HG03135 (cell line): ENCODE data around the gene HDGF.
"Not testable (repeated sequence)": the region's sequence is repeated elsewhere in the genome, so short reads cannot be mapped to it uniquely, and the experiment has no call there.

Experiments used
- ATAC-seq: cut with Tn5 transposase; IDR thresholded peaks from one replicate; pipeline ENCODE4 v1.9.1; 2021; ENCODE audit warnings: mild to moderate bottlenecking, moderate library complexity; ENCODE audit not compliant: unreplicated experiment

HDGF gene

GRCh38 chr1:156767101-156767878, 15.8 kb upstream of the HDGF start, which contains the start of gene PRCC:
Gene PRCC, plus strand, starts transcription at chr1:156767535. Its CDS starts 237 bp downstream, at chr1:156767772.
- peak; percentile 92 for ATAC-seq

DNA sequence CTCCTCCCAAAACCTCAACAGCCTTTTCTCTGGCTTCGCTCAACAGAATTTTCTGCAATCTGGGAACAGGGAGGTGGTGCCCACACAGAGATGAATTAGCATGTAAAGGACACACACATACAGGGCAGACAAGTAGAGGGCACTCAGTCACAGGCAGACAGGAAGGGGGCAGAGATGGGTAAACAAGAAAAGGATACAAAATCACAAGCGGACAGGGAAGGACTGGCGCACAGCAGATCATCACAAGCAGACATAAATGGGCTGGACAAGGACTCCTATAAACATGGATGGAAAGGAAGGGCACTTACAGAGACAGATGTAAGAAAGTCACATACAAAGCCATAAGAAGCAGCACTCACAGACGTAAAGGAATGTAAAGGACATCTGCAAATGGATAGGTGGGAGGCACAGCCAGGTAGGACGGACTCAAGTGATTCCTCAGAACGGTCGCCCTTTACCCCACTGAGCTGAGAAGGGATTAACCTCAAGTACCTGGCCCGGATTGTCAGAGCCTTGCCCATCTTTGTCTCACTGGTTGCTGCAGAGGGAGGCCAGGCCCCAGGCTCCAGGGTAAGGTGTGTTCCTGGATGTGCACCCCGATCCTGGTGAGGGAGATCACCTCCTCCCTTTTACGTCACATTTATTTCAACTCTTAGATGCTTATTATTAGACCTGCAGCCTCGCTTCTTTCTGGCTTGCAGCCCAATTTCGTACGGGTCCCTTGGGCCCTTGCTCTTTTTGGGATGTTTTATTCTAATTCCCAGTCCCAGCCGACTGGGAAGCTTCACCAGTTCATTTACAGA, 15.0 kb upstream of the HDGF start:
- peak; percentile 13 for ATAC-seq

DNA sequence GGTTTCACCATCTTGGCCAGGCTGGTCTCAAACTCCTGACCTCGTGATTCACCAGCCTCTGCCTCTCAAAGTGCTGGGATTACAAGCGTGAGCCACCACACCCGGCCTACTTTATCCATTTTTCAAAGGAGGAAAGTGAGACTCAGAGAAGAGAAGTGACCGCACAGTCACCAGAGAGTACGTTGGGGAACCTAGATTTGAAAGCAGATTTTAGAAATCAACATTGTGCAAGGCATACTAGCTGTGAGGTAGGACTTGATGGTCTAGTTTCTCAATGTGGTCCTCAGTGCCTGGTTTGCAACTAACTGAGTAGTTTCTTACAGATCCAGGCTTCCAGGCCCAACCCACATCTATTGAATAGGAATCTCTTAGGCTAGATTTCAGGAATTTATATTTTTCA, 14.2 kb upstream of the HDGF start:
- no peak for ATAC-seq

- ATAC-seq = not testable (repeated sequence)
Observed at GRCh38 chr1:156765136-156765535, 13.7 kb upstream of the HDGF start.

GRCh38 chr1:156760796-156761104, 9.3 kb upstream of the HDGF start:
- no peak for ATAC-seq

GRCh38 chr1:156760092-156760795, 8.8 kb upstream of the HDGF start:
- ATAC-seq = no peak

GRCh38 chr1:156757572-156758253, 6.2 kb upstream of the HDGF start:
- ATAC-seq = not testable (repeated sequence)

- no peak for ATAC-seq
Observed at GRCh38 chr1:156756355-156756754, 4.9 kb upstream of the HDGF start.

- ATAC-seq = no peak
Observed at GRCh38 chr1:156755527-156755950, 4.1 kb upstream of the HDGF start.

DNA sequence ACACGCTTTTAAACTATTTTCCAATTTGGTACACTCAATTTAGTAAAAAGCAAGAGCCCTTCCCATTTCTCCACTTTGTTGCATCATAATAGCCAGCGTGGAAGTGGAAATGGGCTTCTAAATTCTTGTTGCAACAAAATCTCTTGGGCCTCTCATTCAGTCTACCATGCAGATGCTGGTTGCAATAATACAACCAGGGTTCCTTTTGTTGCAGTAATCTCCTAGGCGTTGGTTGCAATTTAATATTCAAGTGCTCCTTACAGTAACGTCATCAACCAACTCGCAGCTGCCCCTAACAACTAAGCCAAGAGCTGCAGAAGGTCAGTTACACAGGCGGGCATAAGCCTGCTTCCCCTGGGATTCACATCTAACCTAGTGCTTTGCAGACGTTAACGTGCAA, 2.7 kb upstream of the HDGF start:
- ATAC-seq = no peak

- no peak for ATAC-seq
Observed at GRCh38 chr1:156752843-156753482, 1.5 kb upstream of the HDGF start.

DNA sequence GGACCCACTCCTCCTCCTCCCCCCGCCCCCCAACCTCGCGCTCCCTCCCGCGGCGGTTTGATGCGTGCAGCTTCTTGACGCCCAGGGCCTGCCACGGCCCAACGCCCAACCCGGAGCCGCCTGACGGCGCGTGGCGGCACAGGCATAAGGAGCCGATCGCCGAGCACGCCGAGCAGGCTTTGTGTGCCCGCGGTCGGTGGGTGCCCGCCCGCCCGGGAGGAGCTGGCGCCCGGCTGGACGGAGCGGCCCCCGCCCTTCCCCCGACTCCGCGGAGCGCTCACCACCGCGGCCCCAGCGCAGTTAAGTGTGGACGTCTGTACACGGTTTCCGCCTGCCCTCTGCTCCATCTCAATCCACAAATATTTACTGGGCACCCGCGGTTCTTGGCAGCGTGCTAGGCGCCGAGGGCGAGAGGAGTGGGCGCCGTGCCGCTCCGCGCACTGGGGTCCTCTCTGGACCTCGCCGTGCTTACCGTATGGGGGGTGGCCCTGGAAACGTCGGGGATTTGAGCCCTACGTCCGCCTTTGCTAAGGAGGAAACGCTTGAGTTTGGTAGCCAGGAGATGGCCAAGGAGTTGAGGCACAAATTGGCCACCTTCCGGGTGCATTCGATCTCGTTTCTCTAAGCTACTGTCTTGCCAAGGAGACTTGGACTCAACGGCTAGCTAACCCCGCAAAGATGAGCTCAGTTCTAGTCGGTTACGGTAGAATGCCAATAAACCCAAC, 444 bp upstream of the HDGF start:
- ATAC-seq = peak; percentile 55

DNA sequence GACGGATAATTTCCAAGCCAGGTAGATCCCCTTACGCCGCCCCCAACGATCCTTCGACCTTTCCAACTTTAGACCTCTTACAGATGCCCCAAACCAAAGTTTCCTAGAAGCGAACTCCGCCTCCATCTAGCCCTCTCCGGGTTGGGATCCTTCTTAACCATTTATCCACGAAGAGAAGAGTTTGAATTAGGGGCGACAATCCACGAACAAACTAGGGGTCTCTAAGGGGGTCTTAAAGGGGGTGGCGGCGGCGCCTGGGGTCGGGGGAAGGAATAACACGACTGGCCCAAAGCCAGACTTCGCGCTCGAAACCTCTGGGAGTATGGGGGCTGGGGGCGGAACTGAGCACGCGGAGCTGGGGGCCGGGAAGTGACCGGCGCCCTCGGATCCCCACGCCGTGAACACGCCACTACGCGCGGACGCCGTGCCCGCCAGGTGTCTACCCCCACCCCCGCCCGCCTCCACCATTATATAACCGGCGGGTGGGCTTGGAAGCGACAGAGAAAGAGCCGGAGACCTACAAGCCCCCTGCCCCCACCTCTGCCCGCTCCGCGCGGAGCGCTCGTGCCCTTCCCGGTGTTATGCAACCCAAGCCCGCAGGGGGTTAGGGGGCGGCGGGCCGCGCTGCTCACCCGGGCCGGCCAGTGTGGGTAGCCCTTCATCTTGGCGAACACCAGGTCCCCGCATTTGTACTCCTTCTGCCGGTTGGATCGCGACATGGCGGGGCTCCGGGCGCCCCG, 594 bp downstream of the HDGF start:
- ATAC-seq = peak; percentile 19

DNA sequence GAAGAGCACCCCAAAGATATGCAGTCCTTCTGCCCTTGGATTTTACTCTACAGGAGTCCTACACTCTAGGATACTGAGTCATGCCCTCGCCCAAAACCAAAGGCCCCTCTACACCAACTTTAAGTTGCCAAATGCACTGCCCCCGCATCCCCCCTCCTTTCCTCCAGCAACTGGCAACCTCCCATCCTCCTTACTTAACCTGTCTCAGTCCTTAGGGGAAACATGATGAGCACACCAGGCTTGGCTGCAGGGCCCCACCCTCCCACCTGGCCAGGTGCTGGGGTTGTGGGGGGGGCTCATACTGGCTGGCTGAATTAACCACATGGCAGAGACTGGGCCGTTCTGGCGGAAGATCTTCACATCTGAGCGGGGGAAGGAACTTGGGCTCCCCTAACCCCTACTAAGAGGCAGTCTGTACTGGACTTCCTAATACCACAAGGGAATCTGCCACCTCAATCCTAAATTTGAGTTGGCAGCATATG, 1.2 kb downstream of the HDGF start:
- no peak for ATAC-seq

- no peak for ATAC-seq
Observed at GRCh38 chr1:156749419-156750118, 1.9 kb downstream of the HDGF start.

DNA sequence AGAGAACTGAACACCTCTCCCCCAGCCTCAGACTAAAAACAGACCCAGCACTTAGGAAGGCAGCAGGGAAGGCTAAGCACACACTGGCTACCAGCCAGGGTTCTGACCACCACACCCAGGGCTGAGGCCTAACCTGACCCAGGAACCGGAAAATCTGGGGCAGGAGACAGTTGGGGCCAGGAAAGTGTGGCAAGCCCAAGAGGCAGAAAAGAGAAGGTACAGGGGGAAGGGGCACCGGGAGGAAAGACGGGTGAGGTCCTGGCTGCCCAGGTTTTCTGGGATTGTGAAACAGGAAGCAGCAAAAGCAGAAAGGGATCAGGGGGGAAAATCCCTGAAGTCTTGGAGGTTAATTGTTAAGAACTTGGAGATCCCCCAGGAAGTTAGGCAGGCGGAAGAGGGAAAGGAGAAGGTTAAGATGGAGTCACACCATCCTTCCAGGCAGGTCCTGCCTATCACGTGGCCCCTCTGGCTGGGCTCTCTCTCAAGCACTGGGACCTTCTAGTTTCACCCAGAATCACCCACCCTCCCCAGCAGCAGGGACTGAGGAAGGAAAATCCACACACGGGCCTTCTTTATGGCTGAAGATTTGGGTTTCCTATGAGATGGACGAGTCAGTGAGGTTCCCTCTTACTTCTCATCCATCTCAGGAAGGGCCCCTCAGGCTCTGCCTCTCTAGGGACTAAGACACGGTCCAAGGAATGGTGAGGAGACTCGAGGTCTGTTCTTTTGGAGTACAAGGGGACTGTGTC, 2.6 kb downstream of the HDGF start:
- ATAC-seq = no peak

DNA sequence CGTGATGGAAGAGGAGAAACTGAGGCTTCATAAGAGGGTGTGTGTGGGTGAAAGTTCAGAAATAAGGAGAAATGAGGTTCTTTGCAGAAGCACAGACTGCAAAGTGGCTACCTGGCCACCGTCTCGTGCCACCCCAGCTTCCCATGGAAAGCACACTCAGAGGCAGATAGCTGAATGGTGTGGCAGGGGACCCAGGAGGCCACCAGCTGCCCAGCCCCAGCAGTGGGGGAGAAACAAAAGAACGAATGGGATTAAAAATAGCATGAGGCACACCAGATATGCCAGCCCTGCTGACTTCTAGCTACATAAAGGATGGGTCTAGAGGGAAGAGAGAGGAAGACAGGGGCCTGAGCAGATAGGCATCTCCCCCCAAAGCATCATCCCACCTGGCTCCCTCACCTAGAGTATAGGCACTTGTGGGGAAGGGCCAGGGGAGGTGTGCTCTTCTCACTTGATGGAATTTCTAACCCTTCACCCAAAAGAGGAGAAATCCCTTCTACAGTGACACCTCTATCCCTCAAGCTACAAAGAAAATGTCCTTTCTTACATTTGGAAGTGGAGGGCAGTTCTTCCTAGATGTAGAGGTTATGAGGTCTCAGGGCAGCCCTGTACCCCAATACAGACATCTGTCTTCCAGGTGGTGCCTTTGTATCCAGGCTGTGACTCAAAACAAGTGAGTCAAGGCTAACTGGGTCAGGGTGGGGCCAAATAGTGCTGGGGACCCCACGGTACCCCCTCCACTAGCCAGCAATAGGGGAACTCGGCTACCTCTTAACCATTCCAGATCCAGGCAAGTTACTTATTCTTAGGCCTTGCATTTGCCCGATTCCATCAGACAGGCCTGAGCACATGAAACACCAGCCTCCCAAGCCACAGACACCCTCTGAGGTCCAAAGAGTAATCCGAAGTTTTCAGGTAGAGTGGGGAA, 3.5 kb downstream of the HDGF start:
- no peak for ATAC-seq
